B cell (primary cell): ENCODE results near the gene TRDN. TPM values are rescaled to one million over a fixed set of nuclear protein-coding genes. Genes with fewer than 3 reads are reported as not detected.

Source experiments
- ATAC-seq: fragments of 200-7000 bp; cut with Tn5 transposase; one replicate; pipeline ENCODE4 v1.10.0; 2021; ENCODE audit warnings: low read depth, mild to moderate bottlenecking, moderate number of reproducible peaks, moderate library complexity
- CTCF ChIA-PET: fragments of 350-600 bp; sonication (Branson Sonifier 250); formaldehyde crosslinking; loops from one replicate; lab custom pipeline; 2021; ENCODE audit warnings: antibody characterized with exemption, inconsistent platforms; lab: Charles Lee
- POLR2A ChIA-PET: fragments of 350-600 bp; sonication (Branson Sonifier 250); formaldehyde crosslinking; loops from one replicate; lab custom pipeline; 2021; ENCODE audit warnings: antibody characterized with exemption; lab: Charles Lee
- DNase-seq: peaks from one replicate; pipeline ENCODE4 v3.0.0; 2013
- H2AFZ ChIP-seq: 2 replicates; pipeline ENCODE4 v1.6.1; 2012; ENCODE audit warnings: mild to moderate bottlenecking, low read depth, low read length; ENCODE audit not compliant: insufficient read depth, poor library complexity, severe bottlenecking
- H3K27ac ChIP-seq, 2 donors: 1 replicate in 1 of 2; 2 replicates in 1 of 2; pipeline ENCODE4 v1.5.1; 2012 to 2013; ENCODE audit warnings: low read length in 2 of 2, mild to moderate bottlenecking in 2 of 2, moderate library complexity in 1 of 2
- H3K27me3 ChIP-seq, 4 experiments: fragments of 200-600 bp in 1 of 4; sonication (generic) in 1 of 4; replicated peaks in 1 of 4; 1 replicate in 2 of 4; 2 replicates in 2 of 4; pipeline versions ENCODE4 v1.6.1 to v1.7.0; 2013 to 2016; ENCODE audit warnings: low read length in 3 of 4, mild to moderate bottlenecking in 2 of 4, mixed read lengths in 1 of 4, moderate library complexity in 1 of 4; ENCODE audit not compliant: insufficient read depth in 4 of 4, control insufficient read depth in 3 of 4; ENCODE audit errors: control extremely low read depth in 1 of 4
- H3K36me3 ChIP-seq, 2 experiments: replicated peaks in 1 of 2; 1 replicate in 1 of 2; 2 replicates in 1 of 2; pipeline versions ENCODE4 v1.6.1 to v1.7.1; 2013; ENCODE audit warnings: low read length in 1 of 2; ENCODE audit not compliant: insufficient read depth in 2 of 2, control insufficient read depth in 1 of 2; ENCODE audit errors: control extremely low read depth in 1 of 2, extremely low read depth in 1 of 2
- H3K4me1 ChIP-seq, 2 donors: fragments of 200-600 bp in 1 of 2; sonication (generic) in 1 of 2; 1 replicate in 1 of 2; 2 replicates in 1 of 2; pipeline versions ENCODE4 v1.5.1 to v1.6.1; 2013 to 2017; ENCODE audit warnings: low read length in 2 of 2; ENCODE audit not compliant: control insufficient read depth in 2 of 2, insufficient read depth in 2 of 2
- H3K4me2 ChIP-seq: replicated peaks from 2 replicates; pipeline ENCODE3; 2012; ENCODE audit warnings: mild to moderate bottlenecking, low read depth, low read length; ENCODE audit not compliant: poor library complexity, severe bottlenecking
- H3K4me3 ChIP-seq, 5 experiments: fragments of 200-600 bp in 1 of 5; sonication (generic) in 1 of 5; 1 replicate in 3 of 5; 2 replicates in 2 of 5; pipeline versions ENCODE4 v1.5.1 to v1.7.0; 2011 to 2016; ENCODE audit warnings: low read length in 4 of 5, mild to moderate bottlenecking in 4 of 5, low read depth in 2 of 5, control low read depth in 1 of 5, moderate library complexity in 1 of 5; ENCODE audit not compliant: insufficient read depth in 1 of 5; ENCODE audit errors: control extremely low read depth in 1 of 5, extremely low read depth in 1 of 5
- H3K79me2 ChIP-seq: fragments of 200-600 bp; sonication (generic); one replicate; pipeline ENCODE4 v1.6.0; 2016; ENCODE audit warnings: low read length; ENCODE audit not compliant: control insufficient read depth, insufficient read depth
- H3K9ac ChIP-seq: fragments of 200-600 bp; sonication (generic); 2 replicates; pipeline ENCODE4 v1.6.1; 2017; ENCODE audit warnings: mild to moderate bottlenecking, low read length, moderate library complexity
- H3K9me3 ChIP-seq, 3 donors: one replicate each; pipeline versions ENCODE4 v1.6.1 to v1.7.1; 2013; ENCODE audit warnings: low read length in 2 of 3; ENCODE audit not compliant: control insufficient read depth in 2 of 3, insufficient read depth in 1 of 3; ENCODE audit errors: control extremely low read depth in 1 of 3
- H4K20me1 ChIP-seq: 2 replicates; pipeline ENCODE4 v1.6.0; 2012; ENCODE audit warnings: mild to moderate bottlenecking, low read length; ENCODE audit not compliant: insufficient read depth, control insufficient read depth, poor library complexity, severe bottlenecking
- H3K27ac Mint-ChIP-seq: one replicate; pipeline ENCODE4 v1.8.0; 2021; ENCODE audit warnings: mixed read lengths
- H3K27me3 Mint-ChIP-seq: one replicate; pipeline ENCODE4 v1.8.0; 2021; ENCODE audit warnings: mixed read lengths
- H3K4me1 Mint-ChIP-seq: one replicate; pipeline ENCODE4 v1.8.0; 2021; ENCODE audit warnings: mixed read lengths
- H3K4me3 Mint-ChIP-seq: one replicate; pipeline ENCODE4 v1.8.0; 2021; ENCODE audit warnings: mixed read lengths
- H3K9me3 Mint-ChIP-seq: one replicate; pipeline ENCODE4 v1.8.0; 2022; ENCODE audit warnings: mixed read lengths; ENCODE audit not compliant: insufficient read depth
- CTCF ChIP-seq: fragments of 200-600 bp; IDR thresholded peaks from one replicate; pipeline ENCODE4 v1.8.0; 2022; ENCODE audit warnings: antibody characterized with exemption, mild to moderate bottlenecking
- EZH2 ChIP-seq: IDR thresholded peaks from 2 replicates; pipeline ENCODE4 v1.6.1; 2012; ENCODE audit warnings: borderline replicate concordance, low read depth, mild to moderate bottlenecking, moderate library complexity, low read length; ENCODE audit not compliant: insufficient read depth, poor library complexity, severe bottlenecking
- WGBS: methylation state at CpG from one replicate; pipeline ENCODE4 v1.1.5; 2013; ENCODE audit warnings: missing lambda C conversion rate; ENCODE audit not compliant: insufficient coverage; 5-methylcytosine and 5-hydroxymethylcytosine counted together
- intact Hi-C: fragments of 100-400 bp; cut with micrococcal nuclease; formaldehyde crosslinking; loops from one replicate; pipeline ENCODE4 v1.10.0; 2022
- polyA plus RNA-seq: library from polyadenylated mRNA; depleted of rRNA; stranded (reverse); fragments of >200 nt; gene quantifications from 2 replicates; pipeline ENCODE4 v1.2.3, GENCODE V29; 2012
- total RNA-seq, 2 donors: library from RNA; stranded (reverse); fragments of 120-200 nt in 1 of 2; gene quantifications; 1 replicate in 1 of 2; 2 replicates in 1 of 2; pipeline versions ENCODE4 v1.2.3 to v1.2.4, GENCODE V29; 2013 to 2022

Gene TRDN
- total and polyA plus RNA-seq, 2 donors (not counting 1 experiment from before 2014, with no cell fraction given), result not detected

- Histone ChIP-seq H3K9me3 (no peaks in the 10 kb centered on the region), H3K4me1 (no peaks in the 10 kb centered on the region), H3K36me3 (no peaks in the 10 kb centered on the region), H4K20me1 (no peaks in the 10 kb centered on the region), H3K9ac (no peak overlapping the region), H3K27ac (no peak overlapping the region), H3K27me3 (no peaks in the 10 kb centered on the region), H3K79me2 (no peaks in the 10 kb centered on the region), H2AFZ (no peak overlapping the region), H3K4me3 (no peak overlapping the region), H3K4me2 (no peak overlapping the region)
- Mint-ChIP-seq H3K27ac (no peak overlapping the region), H3K4me1 (no peaks in the 10 kb centered on the region), H3K4me3 (no peak overlapping the region), H3K27me3 (no peaks in the 10 kb centered on the region), H3K9me3 (peaks cover 2% of the 10 kb centered on the region)
- ATAC-seq, result no peak
- DNase-seq, result no peak
- intact Hi-C loops, result no loop called here
- TF ChIP-seq EZH2 (no peak), CTCF (no peak)
- ChIA-PET POLR2A (no interaction called here), CTCF (no interaction called here)
- WGBS, result 100% methylated on average over 1 of the region's 4 CpGs
Observed at GRCh38 chr6:123211777-123212545, 424.8 kb downstream of the TRDN start.

- H4K20me1 ChIP-seq, result no peaks in the 10 kb centered on the region
- no peaks in the 10 kb centered on the region for H3K27me3 ChIP-seq
- no peaks in the 10 kb centered on the region for H3K9me3 ChIP-seq
- no CpG with 5 or more reads among the region's 2 CpGs for WGBS
- DNase-seq (no peak), ATAC-seq (no peak)
- H3K27ac Mint-ChIP-seq, result no peak overlapping the region
- H3K9ac ChIP-seq, result no peak overlapping the region
- no peak overlapping the region for H2AFZ ChIP-seq
- no peak for TF ChIP-seq EZH2
- TF ChIP-seq CTCF, result no peak
- no peak overlapping the region for H3K4me2 ChIP-seq
- no peaks in the 10 kb centered on the region for H3K36me3 ChIP-seq
- peaks cover 2% of the 10 kb centered on the region for H3K9me3 Mint-ChIP-seq
- H3K79me2 ChIP-seq, result no peaks in the 10 kb centered on the region
- intact Hi-C loops, result no loop called here
- no peak overlapping the region for H3K4me3 ChIP-seq
- no peaks in the 10 kb centered on the region for H3K27me3 Mint-ChIP-seq
- H3K4me1 Mint-ChIP-seq, result no peaks in the 10 kb centered on the region
- H3K4me1 ChIP-seq, result no peaks in the 10 kb centered on the region
- H3K27ac ChIP-seq, result no peak overlapping the region
- H3K4me3 Mint-ChIP-seq, result no peak overlapping the region
- ChIA-PET POLR2A (no interaction called here), CTCF (no interaction called here)
Observed at GRCh38 chr6:123210645-123211044, 426.1 kb downstream of the TRDN start.
